Lung (tissue), 16 donors: Measurements from ENCODE around the gene NPPB. TPM values are rescaled to one million over a fixed set of nuclear protein-coding genes. Genes with fewer than 3 reads are reported as not detected.
A peak's percentile ranks its signal among the peaks of the same experiment; 100 is the strongest.

Experiments used
- ATAC-seq: fragments of 200-7000 bp; cut with Tn5 transposase; one replicate; pipeline ENCODE4 v1.9.1; 2020; ENCODE audit warnings: moderate number of reproducible peaks; ENCODE audit not compliant: insufficient read depth, low FRiP score
- DNase-seq, 3 donors: peaks; one replicate each; pipeline ENCODE4 v3.0.0-alpha.2; 2013 to 2017
- H3K27ac ChIP-seq, 2 donors: one replicate each; pipeline ENCODE4 v1.5.1; 2013; ENCODE audit warnings: mild to moderate bottlenecking in 2 of 2, moderate library complexity in 2 of 2, control low read depth in 1 of 2, inconsistent platforms in 1 of 2, low read depth in 1 of 2, low read length in 1 of 2
- H3K27me3 ChIP-seq, 3 donors: one replicate each; pipeline ENCODE4 v1.5.1; 2013; ENCODE audit warnings: low read length in 2 of 3; ENCODE audit not compliant: control insufficient read depth in 3 of 3, insufficient read depth in 3 of 3
- H3K36me3 ChIP-seq, 4 donors: one replicate each; pipeline ENCODE4 v1.5.1; 2013; ENCODE audit warnings: low read length in 4 of 4, mild to moderate bottlenecking in 1 of 4, moderate library complexity in 1 of 4; ENCODE audit not compliant: control insufficient read depth in 4 of 4, insufficient read depth in 4 of 4
- H3K4me1 ChIP-seq, 5 donors: one replicate each; pipeline ENCODE4 v1.5.1; 2013; ENCODE audit warnings: low read length in 5 of 5, mild to moderate bottlenecking in 2 of 5, moderate library complexity in 1 of 5; ENCODE audit not compliant: control insufficient read depth in 5 of 5, insufficient read depth in 5 of 5
- H3K4me3 ChIP-seq: one replicate; pipeline ENCODE4 v1.5.1; 2013; ENCODE audit warnings: mild to moderate bottlenecking, control low read depth, moderate library complexity
- H3K9ac ChIP-seq, 2 donors: one replicate each; pipeline ENCODE4 v1.5.1; 2013; ENCODE audit warnings: low read length in 2 of 2, control low read depth in 1 of 2; ENCODE audit not compliant: insufficient read depth in 1 of 2
- H3K9me3 ChIP-seq, 4 donors: one replicate each; pipeline ENCODE4 v1.5.1; 2013; ENCODE audit warnings: low read length in 3 of 4, mild to moderate bottlenecking in 1 of 4, moderate library complexity in 1 of 4; ENCODE audit not compliant: control insufficient read depth in 4 of 4, insufficient read depth in 3 of 4
- WGBS, 2 donors: extraction: QIAGEN DNeasy Blood & Tissue Kit; methylation state at CpG; one replicate each; pipeline ENCODE4 v1.1.7; 2013; 5-methylcytosine and 5-hydroxymethylcytosine counted together
- long read RNA-seq, 5 donors: transcript quantifications; one replicate each; lab custom pipeline, GENCODE V29; 2026
- polyA plus RNA-seq, 2 donors: library from polyadenylated mRNA; stranded (reverse); fragments of 200-250 nt; gene quantifications; one replicate each; pipeline ENCODE4 v1.2.1, GENCODE V29; 2013
- total RNA-seq, 2 donors: library from RNA; depleted of rRNA in 1 of 2; stranded (reverse); fragments of >200 nt in 1 of 2; gene quantifications; one replicate each; pipeline ENCODE4 v1.2.1, GENCODE V29; 2014 to 2021
- TF ChIP-seq, protein P1 (sequence below): IDR thresholded peaks from 2 replicates; pipeline ENCODE4 v1.5.1; 2012; ENCODE audit warnings: mild to moderate bottlenecking; ENCODE audit errors: control extremely low read depth, extremely low read depth
- donor health status: control.
- donor health status: control.
- donor health status: Bipolar disorder and iron deficiency.
- donor health status: healthy.
- donor health status: DM: yes; HTN: yes; CAD: no.

The NPPB gene
- total RNA-seq: 1 to 10 TPM in 1 of 2 donors, not detected in 1; 3.6 TPM
- polyA plus RNA-seq: 1 to 10 TPM in 1 of 2 donors, under 1 TPM in 1; 0.45 to 1.1 TPM
- long read RNA-seq, donor 1: 0 reads
- long read RNA-seq, donor 2: 0 reads
- long read RNA-seq, donor 3: 0 reads
- long read RNA-seq, donor 4: 0 reads
- long read RNA-seq, donor 5: 0 reads

DNA sequence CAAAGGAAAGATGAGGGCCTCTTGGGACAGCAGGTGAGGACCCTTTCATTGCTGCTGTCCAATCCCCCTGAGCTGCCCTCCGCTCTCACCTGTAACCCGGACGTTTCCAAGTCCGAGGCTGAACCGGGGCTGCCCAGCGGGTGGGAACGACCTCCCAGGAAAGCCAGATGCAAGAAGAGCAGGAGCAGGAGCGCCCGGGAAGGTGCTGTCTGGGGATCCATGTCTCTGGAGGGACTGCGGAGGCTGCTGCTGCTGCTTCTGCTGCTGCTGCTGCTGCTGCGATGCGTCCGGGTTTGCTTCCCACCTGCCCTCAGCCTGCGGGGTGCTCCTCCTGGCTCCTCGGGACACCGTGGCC, at the start of gene NPPB:
Gene NPPB, minus strand, starts transcription at position 333 of the 355 bp plus-strand sequence. Its CDS starts 112 bp downstream, at position 221.
- peak within 1 kb of the TSS in 1 of 2 donors; percentile 54 for H3K27ac ChIP-seq
- H3K9ac ChIP-seq: no peak within 1 kb of the TSS
- TF ChIP-seq, protein P1, sequence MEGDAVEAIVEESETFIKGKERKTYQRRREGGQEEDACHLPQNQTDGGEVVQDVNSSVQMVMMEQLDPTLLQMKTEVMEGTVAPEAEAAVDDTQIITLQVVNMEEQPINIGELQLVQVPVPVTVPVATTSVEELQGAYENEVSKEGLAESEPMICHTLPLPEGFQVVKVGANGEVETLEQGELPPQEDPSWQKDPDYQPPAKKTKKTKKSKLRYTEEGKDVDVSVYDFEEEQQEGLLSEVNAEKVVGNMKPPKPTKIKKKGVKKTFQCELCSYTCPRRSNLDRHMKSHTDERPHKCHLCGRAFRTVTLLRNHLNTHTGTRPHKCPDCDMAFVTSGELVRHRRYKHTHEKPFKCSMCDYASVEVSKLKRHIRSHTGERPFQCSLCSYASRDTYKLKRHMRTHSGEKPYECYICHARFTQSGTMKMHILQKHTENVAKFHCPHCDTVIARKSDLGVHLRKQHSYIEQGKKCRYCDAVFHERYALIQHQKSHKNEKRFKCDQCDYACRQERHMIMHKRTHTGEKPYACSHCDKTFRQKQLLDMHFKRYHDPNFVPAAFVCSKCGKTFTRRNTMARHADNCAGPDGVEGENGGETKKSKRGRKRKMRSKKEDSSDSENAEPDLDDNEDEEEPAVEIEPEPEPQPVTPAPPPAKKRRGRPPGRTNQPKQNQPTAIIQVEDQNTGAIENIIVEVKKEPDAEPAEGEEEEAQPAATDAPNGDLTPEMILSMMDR: no peak
- peaks cover 7 to 25% (median 11%) of the 10 kb centered on the region in 3 donors for H3K27me3 ChIP-seq
- DNase-seq: no peak
- no peak for ATAC-seq
- H3K36me3 ChIP-seq: no peaks in the 10 kb centered on the region
- H3K9me3 ChIP-seq: peaks cover 0 to 5% (median 0%) of the 10 kb centered on the region in 4 donors
- WGBS, 2 donors: 20 to 27% methylated on average over 16 of the region's 16 CpGs
- H3K4me3 ChIP-seq: no peak within 1 kb of the TSS
- H3K4me1 ChIP-seq: no peaks in the 10 kb centered on the region

DNA sequence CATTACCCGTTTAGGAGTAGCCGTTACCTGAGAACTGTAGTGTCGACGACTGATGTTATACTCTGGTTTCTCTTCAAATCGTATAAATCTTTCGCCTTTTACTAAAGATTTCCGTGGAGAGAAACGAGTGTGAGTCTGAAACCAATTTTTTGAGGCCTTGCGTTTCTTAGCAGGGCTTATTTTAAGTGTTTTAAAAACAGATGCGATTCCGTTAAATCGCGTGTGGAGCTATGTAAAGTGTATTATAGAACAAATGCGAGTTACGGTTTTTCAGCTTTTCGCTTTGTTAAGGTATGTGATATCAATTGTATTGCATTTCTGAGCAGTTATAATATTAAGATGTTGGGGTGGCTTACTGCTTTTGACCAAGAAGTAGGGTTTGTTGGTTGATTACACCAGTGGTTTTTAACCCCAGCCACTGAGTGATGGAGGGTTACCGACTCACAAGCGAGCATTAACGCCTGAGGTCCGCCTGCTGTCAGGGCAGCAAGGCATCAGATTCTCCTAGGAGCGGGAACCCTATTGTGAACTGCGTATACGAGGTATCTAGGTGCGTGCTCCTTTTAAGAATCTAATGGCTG, 49.4 kb upstream of the NPPB start:
- peak; percentile 54 for ATAC-seq
- peak; percentile 69 to 98 (median 97) for DNase-seq
- Histone ChIP-seq H3K9ac (peak overlapping the region; percentile 65 to 98), H3K4me3 (peak overlapping the region; percentile 55), H3K27ac (peak overlapping the region; percentile 97 to 98), H3K36me3 (no peaks in the 10 kb centered on the region), H3K4me1 (no peaks in the 10 kb centered on the region), H3K27me3 (no peaks in the 10 kb centered on the region), H3K9me3 (no peaks in the 10 kb centered on the region)
- TF ChIP-seq, protein P1: no peak
- 0% methylated on average over 24 of the region's 24 CpGs for WGBS, 2 donors

DNA sequence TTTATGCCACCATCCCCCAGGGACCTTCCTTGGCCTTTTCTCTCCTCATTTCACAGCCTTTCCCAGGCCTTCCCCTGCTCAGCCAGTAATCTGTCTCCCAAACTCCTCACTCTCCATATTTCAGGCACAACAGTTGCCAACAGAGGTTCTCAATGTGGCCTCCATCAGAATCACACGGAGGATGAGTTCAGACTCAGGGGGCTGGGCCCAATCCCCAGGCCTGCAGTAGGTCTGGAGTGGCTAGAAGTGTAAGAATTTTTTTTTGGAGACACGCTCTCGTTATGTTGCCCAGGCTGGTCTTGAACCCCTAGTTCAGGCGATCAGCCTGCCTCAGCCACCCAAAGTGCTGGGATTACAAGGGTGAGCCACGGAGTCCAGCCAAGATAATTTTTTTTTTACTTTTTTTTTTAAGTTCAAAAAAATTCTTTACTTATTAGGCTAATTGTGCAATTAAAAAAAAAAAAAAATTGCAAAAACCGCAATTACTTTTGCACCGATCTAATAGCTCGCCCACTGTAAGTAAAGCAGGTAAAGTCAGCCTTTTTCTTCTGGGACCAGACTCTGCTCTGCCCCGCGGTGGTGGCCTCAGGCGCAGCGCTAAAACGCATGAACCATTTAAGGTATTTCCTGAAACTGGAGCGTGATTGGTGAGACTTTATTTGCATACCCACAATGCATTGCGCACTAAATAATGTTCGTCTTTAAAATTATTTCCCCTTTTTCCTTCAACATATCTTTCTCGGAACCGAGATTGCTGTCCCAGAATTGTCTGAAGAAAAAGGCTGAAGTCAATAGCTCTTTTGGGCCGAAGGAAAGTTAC, 48.7 kb upstream of the NPPB start:
- Histone ChIP-seq H3K27ac (peak overlapping the region; percentile 93 to 97), H3K4me1 (no peaks in the 10 kb centered on the region), H3K9ac (peak overlapping the region; percentile 58 to 98), H3K9me3 (no peaks in the 10 kb centered on the region), H3K36me3 (no peaks in the 10 kb centered on the region), H3K27me3 (no peaks in the 10 kb centered on the region), H3K4me3 (no peak overlapping the region)
- TF ChIP-seq, protein P1: peak; percentile 84
- 16% methylated on average over 19 of the region's 19 CpGs for WGBS, 2 donors
- peak; percentile 98 to 99 (median 98) for DNase-seq
- peak; percentile 82 for ATAC-seq
